Left lung (tissue), 10 donors: ENCODE results near the gene CADM2. TPM values are rescaled to one million over a fixed set of nuclear protein-coding genes. Genes with fewer than 3 reads are reported as not detected.

Experiments used
- ATAC-seq: fragments of 200-7000 bp; cut with Tn5 transposase; one replicate; pipeline ENCODE4 v1.9.1; 2020; ENCODE audit warnings: moderate library complexity
- DNase-seq, 4 donors: peaks; one replicate each; pipeline ENCODE4 v3.0.0-alpha.2; 2013 to 2020
- H3K27ac ChIP-seq, 2 donors: fragments of 200-600 bp; sonication (generic) in 1 of 2; one replicate each; pipeline versions ENCODE4 v1.5.0 to v1.8.0; 2020 to 2021
- H3K27me3 ChIP-seq, 2 donors: fragments of 200-600 bp; sonication (generic) in 1 of 2; one replicate each; pipeline versions ENCODE4 v1.5.0 to v1.8.0; 2020 to 2021
- H3K36me3 ChIP-seq, 2 donors: fragments of 200-600 bp; sonication (generic) in 1 of 2; one replicate each; pipeline versions ENCODE4 v1.5.0 to v1.8.0; 2020 to 2021
- H3K4me1 ChIP-seq, 2 donors: fragments of 200-600 bp; one replicate each; pipeline ENCODE4 v1.8.0; 2021
- H3K4me3 ChIP-seq, 2 donors: fragments of 200-600 bp; sonication (generic) in 1 of 2; one replicate each; pipeline versions ENCODE4 v1.5.0 to v1.8.0; 2020 to 2021; ENCODE audit warnings: mild to moderate bottlenecking in 1 of 2
- H3K9me3 ChIP-seq, 2 donors: fragments of 200-600 bp; sonication (generic) in 1 of 2; one replicate each; pipeline versions ENCODE4 v1.5.0 to v1.8.0; 2020 to 2021
- CTCF ChIP-seq, 2 donors: fragments of 200-600 bp; sonication (generic) in 1 of 2; IDR thresholded peaks; one replicate each; pipeline versions ENCODE4 v1.5.0 to v1.8.0; 2021; ENCODE audit warnings: antibody characterized with exemption in 2 of 2
- intact Hi-C, 2 donors: fragments of 100-400 bp; cut with DNase I; formaldehyde crosslinking; loops; one replicate each; pipeline versions ENCODE4 v1.11.2 to v1.14.2; 2022
- polyA plus RNA-seq, 6 donors: library from polyadenylated mRNA; unstranded; fragments of 120-200 nt; gene quantifications; one replicate each; pipeline ENCODE4 v1.2.1, GENCODE V29; 2013; ENCODE audit not compliant: insufficient read length in 6 of 6
- total RNA-seq, 2 donors: library from RNA; stranded (reverse); fragmentation: NEBNext Ultra II Directional; extraction: Animal tissue kit (Norgen Biotek cat#: 25700); gene quantifications; one replicate each; pipeline ENCODE4 v1.2.1, GENCODE V29; 2021
- donor health status: DM: no; HTN: yes; CAD: no.
- donor health status: DM: no; HTN: no; CAD: no.

CADM2 gene
- total and polyA plus RNA-seq, 8 donors, result 0.16 to 2.3 (median 0.74) TPM

GRCh38 chr3:85864896-85865295, 906.1 kb downstream of the CADM2 start:
- no peak for TF ChIP-seq CTCF (IDR thresholded peaks at IDR 0.05)

GRCh38 chr3:85867072-85867471, 908.3 kb downstream of the CADM2 start:
- DNase-seq, result no peak
- H3K36me3 ChIP-seq, result no peaks in the 10 kb centered on the region
- peaks cover 0 to 7% of the 10 kb centered on the region in 2 donors for H3K9me3 ChIP-seq
- ATAC-seq, result no peak
- H3K4me1 ChIP-seq, result no peaks in the 10 kb centered on the region
- no peak for TF ChIP-seq CTCF (IDR thresholded peaks at IDR 0.05)
- no peaks in the 10 kb centered on the region for H3K27me3 ChIP-seq
- H3K27ac ChIP-seq, result no peak overlapping the region
- H3K4me3 ChIP-seq, result no peak overlapping the region
- intact Hi-C loops, result no loop called here

More at GRCh38 chr3:85864896-85865295, 906.1 kb downstream of the CADM2 start:
- H3K27ac ChIP-seq, result no peak overlapping the region
- no peaks in the 10 kb centered on the region for H3K9me3 ChIP-seq
- DNase-seq (peak in 1 of 4 donors; percentile 10), ATAC-seq (peak; percentile 66)
- intact Hi-C loops, result no loop called here
- no peak overlapping the region for H3K4me3 ChIP-seq
- H3K36me3 ChIP-seq, result no peaks in the 10 kb centered on the region
- no peaks in the 10 kb centered on the region for H3K4me1 ChIP-seq
- no peaks in the 10 kb centered on the region for H3K27me3 ChIP-seq

- no peaks in the 10 kb centered on the region for H3K27me3 ChIP-seq
- no peak overlapping the region for H3K4me3 ChIP-seq
- no peak overlapping the region for H3K27ac ChIP-seq
- intact Hi-C loops, result no loop called here
- H3K36me3 ChIP-seq, result no peaks in the 10 kb centered on the region
- DNase-seq, result no peak
- H3K9me3 ChIP-seq, result peaks cover 0 to 2% of the 10 kb centered on the region in 2 donors
- H3K4me1 ChIP-seq, result no peaks in the 10 kb centered on the region
- no peak for TF ChIP-seq CTCF (IDR thresholded peaks at IDR 0.05)
- no peak for ATAC-seq
Observed at GRCh38 chr3:85875589-85875988, 916.8 kb downstream of the CADM2 start.

- H3K9me3 ChIP-seq, result no peaks in the 10 kb centered on the region
- DNase-seq, result no peak
- H3K4me1 ChIP-seq, result no peaks in the 10 kb centered on the region
- H3K27ac ChIP-seq, result no peak overlapping the region
- intact Hi-C loops, result no loop called here
- no peak for ATAC-seq
- H3K4me3 ChIP-seq, result no peak overlapping the region
- H3K36me3 ChIP-seq, result no peaks in the 10 kb centered on the region
- H3K27me3 ChIP-seq, result no peaks in the 10 kb centered on the region
- TF ChIP-seq CTCF (IDR thresholded peaks at IDR 0.05), result no peak
Observed at GRCh38 chr3:85877631-85878030, 918.8 kb downstream of the CADM2 start.

- intact Hi-C loops, result no loop called here
- Histone ChIP-seq H3K9me3 (no peaks in the 10 kb centered on the region), H3K36me3 (no peaks in the 10 kb centered on the region), H3K27me3 (no peaks in the 10 kb centered on the region), H3K4me1 (no peaks in the 10 kb centered on the region), H3K4me3 (no peak overlapping the region), H3K27ac (no peak overlapping the region)
- no peak for DNase-seq
- no peak for ATAC-seq
- no peak for TF ChIP-seq CTCF (IDR thresholded peaks at IDR 0.05)
Observed at GRCh38 chr3:85881833-85882393, 923.1 kb downstream of the CADM2 start.
